Lower leg skin (tissue), 3 donors: Measurements from ENCODE around the gene CCDC102A.

Experiments used
- POLR2A ChIP-seq, 2 donors: fragments of 450-650 bp; IDR thresholded peaks; one replicate each; pipeline ENCODE4 v1.6.1; 2016 to 2017; ENCODE audit warnings: antibody characterized with exemption in 2 of 2, mild to moderate bottlenecking in 1 of 2, moderate library complexity in 1 of 2
- TF ChIP-seq, protein P1 (sequence below), 3 donors: fragments of 450-650 bp; IDR thresholded peaks; one replicate each; pipeline ENCODE4 v1.5.1; 2016; ENCODE audit warnings: antibody characterized with exemption in 3 of 3, mild to moderate bottlenecking in 3 of 3, moderate library complexity in 2 of 3

DNA sequence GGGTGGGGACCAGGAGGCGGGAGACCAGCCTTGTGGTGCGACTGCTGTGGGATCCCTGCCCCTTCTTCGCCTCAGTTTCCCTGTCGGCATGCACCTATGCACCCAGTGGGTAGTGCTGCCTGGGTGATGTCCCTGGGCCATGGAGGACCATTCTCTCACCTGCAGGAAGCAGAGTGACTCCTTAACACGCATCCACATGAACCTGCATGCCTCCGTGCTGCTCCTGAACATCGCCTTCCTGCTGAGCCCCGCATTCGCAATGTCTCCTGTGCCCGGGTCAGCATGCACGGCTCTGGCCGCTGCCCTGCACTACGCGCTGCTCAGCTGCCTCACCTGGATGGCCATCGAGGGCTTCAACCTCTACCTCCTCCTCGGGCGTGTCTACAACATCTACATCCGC lies 31.3 kb upstream of the CCDC102A start:
- TF ChIP-seq, protein P1, sequence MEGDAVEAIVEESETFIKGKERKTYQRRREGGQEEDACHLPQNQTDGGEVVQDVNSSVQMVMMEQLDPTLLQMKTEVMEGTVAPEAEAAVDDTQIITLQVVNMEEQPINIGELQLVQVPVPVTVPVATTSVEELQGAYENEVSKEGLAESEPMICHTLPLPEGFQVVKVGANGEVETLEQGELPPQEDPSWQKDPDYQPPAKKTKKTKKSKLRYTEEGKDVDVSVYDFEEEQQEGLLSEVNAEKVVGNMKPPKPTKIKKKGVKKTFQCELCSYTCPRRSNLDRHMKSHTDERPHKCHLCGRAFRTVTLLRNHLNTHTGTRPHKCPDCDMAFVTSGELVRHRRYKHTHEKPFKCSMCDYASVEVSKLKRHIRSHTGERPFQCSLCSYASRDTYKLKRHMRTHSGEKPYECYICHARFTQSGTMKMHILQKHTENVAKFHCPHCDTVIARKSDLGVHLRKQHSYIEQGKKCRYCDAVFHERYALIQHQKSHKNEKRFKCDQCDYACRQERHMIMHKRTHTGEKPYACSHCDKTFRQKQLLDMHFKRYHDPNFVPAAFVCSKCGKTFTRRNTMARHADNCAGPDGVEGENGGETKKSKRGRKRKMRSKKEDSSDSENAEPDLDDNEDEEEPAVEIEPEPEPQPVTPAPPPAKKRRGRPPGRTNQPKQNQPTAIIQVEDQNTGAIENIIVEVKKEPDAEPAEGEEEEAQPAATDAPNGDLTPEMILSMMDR (IDR thresholded peaks at IDR 0.05), result no peak
- no peak for TF ChIP-seq POLR2A (IDR thresholded peaks at IDR 0.05)
